ENCODE data around the gene GLI3. TPM values are rescaled to one million over a fixed set of nuclear protein-coding genes. Genes with fewer than 3 reads are reported as not detected.

Gene GLI3
- total RNA-seq, 1 donor from 2014 or later, result 27.7 TPM

DNA sequence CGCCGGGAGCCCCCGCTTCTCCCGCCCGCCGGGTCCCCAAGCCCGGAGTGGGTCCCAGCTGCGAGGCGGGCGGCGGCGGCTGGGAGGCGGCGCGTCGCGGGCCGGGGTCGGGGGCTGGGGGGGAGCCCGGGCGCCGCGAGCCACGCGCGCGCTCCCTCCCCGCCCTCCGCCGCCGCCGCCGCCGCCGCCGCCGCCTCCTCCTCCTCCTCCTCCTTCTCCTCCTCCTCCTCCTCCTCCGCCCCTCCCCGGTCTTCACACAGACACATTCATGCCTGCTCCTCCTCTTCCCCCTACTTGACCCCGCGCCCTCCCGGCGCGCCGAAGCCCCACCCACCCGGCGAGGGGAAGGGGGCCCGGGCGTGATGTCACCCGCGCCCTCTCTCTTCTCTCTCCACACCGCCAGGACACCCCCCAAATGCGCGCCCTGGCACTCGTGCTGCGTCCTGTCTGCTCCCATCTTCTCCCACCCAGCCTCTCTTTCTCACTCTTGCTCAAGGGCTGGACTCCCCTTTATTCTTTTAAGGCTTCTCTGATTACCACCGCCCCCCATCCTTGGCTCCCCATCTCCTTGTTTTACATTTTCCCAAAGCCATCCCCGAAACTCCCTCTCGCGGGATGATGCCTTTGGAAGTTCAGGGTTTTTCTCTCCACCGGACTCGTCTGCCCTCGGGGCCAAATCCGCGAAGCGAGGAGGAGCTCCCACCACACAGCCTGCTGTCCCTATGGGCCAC, 967 bp upstream of the GLI3 start:
- peaks cover 2% of the 10 kb centered on the region for H3K9me3 Mint-ChIP-seq (ENCODE audit: unreplicated experiment)
- H3K4me1 Mint-ChIP-seq (ENCODE audit: low read depth, unreplicated experiment), result peaks cover 32% of the 10 kb centered on the region
- H3K27me3 ChIP-seq (ENCODE audit: insufficient read depth, low read length), result peaks cover 9% of the 10 kb centered on the region
- H2AFZ ChIP-seq (ENCODE audit: low read depth, low read length), result peak overlapping the region; percentile 83
- H3K27me3 Mint-ChIP-seq (ENCODE audit: low read depth, unreplicated experiment), result peaks cover 5% of the 10 kb centered on the region
- no peaks in the 10 kb centered on the region for H3K9me3 ChIP-seq (ENCODE audit: insufficient read depth, low read depth, low read length)
- H3K36me3 ChIP-seq (ENCODE audit: insufficient read depth, low read length), result no peaks in the 10 kb centered on the region
- H3K4me2 ChIP-seq (ENCODE audit: low read length), result peak overlapping the region; percentile 95
- H3K4me3 ChIP-seq (ENCODE audit: insufficient read depth, low read depth, low read length), result peak overlapping the region; percentile 86
- peak overlapping the region; percentile 91 for H3K27ac Mint-ChIP-seq (ENCODE audit: unreplicated experiment)
- no peak for FAIRE-seq
- H3K36me3 Mint-ChIP-seq (ENCODE audit: low read depth, unreplicated experiment), result no peaks in the 10 kb centered on the region
- DNase-seq (ENCODE audit: low read depth), result peak; percentile 54
- peak overlapping the region; percentile 94 for H3K27ac ChIP-seq (ENCODE audit: low read depth, low read length)
- peaks cover 11% of the 10 kb centered on the region for H4K20me1 ChIP-seq (ENCODE audit: insufficient read depth, low read length)
- H3K9ac ChIP-seq (ENCODE audit: low read length), result peak overlapping the region; percentile 92
- H3K79me2 ChIP-seq (ENCODE audit: insufficient read depth, low read length), result peaks cover 37% of the 10 kb centered on the region
- peaks cover 24% of the 10 kb centered on the region for H3K4me1 ChIP-seq (ENCODE audit: insufficient read depth, low read length)
- peak overlapping the region; percentile 93 for H3K4me3 Mint-ChIP-seq (ENCODE audit: unreplicated experiment)
- TF ChIP-seq CTCF (IDR thresholded peaks at IDR 0.05; ENCODE audit: insufficient read depth, low read depth, low read length) (no peak), EZH2 (IDR thresholded peaks at IDR 0.05; ENCODE audit: insufficient read depth, low read length) (no peak)

DNA sequence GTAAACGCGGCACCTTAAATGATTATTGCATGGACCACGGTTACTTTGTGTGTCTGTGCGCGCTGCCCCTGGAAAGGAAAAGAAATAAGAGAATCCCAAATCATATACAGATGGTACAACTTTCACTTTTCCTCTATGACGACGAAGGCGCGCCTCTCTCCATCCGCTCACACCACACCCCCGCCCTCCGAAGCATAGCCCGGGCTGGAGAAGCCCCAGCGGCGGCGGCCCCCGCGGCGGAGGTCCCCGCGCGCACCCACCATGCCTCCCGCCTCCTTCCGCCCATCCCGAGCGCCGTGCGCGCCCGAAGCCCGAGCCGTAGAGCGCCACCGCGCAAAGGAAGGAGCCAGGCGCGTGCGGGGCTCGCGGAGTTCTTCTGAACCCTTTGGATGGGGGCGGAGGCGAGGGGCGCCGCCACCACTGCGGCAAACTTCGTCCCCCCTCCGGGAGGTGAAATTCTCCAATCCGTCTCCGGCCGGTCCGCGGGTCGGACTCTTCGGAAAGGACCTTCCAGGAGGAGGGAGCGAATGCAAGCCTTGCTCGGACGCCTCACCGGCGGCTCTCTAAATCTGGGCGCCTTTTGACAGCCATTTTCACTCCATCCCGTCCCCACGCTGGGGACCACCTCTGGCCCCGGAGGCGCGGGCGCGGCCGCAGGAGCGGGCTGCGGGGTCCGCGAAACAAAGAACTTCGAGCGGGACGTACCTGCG, 588 bp downstream of the GLI3 start:
- H3K9ac ChIP-seq (ENCODE audit: low read length), result peak overlapping the region; percentile 92
- peak overlapping the region; percentile 66 for H3K27ac ChIP-seq (ENCODE audit: low read depth, low read length)
- Mint-ChIP-seq H3K4me3 (ENCODE audit: unreplicated experiment) (peak overlapping the region; percentile 96), H3K36me3 (ENCODE audit: low read depth, unreplicated experiment) (no peaks in the 10 kb centered on the region), H3K9me3 (ENCODE audit: unreplicated experiment) (no peaks in the 10 kb centered on the region), H3K27me3 (ENCODE audit: low read depth, unreplicated experiment) (no peaks in the 10 kb centered on the region), H3K27ac (ENCODE audit: unreplicated experiment) (no peak overlapping the region), H3K4me1 (ENCODE audit: low read depth, unreplicated experiment) (peaks cover 44% of the 10 kb centered on the region)
- FAIRE-seq (no peak), DNase-seq (ENCODE audit: low read depth) (peak; percentile 54)
- H3K4me3 ChIP-seq (ENCODE audit: insufficient read depth, low read depth, low read length), result peak overlapping the region; percentile 86
- H2AFZ ChIP-seq (ENCODE audit: low read depth, low read length), result peak overlapping the region; percentile 71
- no peak for TF ChIP-seq EZH2 (IDR thresholded peaks at IDR 0.05; ENCODE audit: insufficient read depth, low read length)
- H4K20me1 ChIP-seq (ENCODE audit: insufficient read depth, low read length), result peaks cover 11% of the 10 kb centered on the region
- H3K4me2 ChIP-seq (ENCODE audit: low read length), result peak overlapping the region; percentile 95
- H3K79me2 ChIP-seq (ENCODE audit: insufficient read depth, low read length), result peaks cover 47% of the 10 kb centered on the region
- H3K36me3 ChIP-seq (ENCODE audit: insufficient read depth, low read length), result no peaks in the 10 kb centered on the region
- no peaks in the 10 kb centered on the region for H3K27me3 ChIP-seq (ENCODE audit: insufficient read depth, low read length)
- no peaks in the 10 kb centered on the region for H3K9me3 ChIP-seq (ENCODE audit: insufficient read depth, low read depth, low read length)
- H3K4me1 ChIP-seq (ENCODE audit: insufficient read depth, low read length), result peaks cover 34% of the 10 kb centered on the region

GRCh38 chr7:42235741-42236161, 1.3 kb downstream of the GLI3 start:
- no peak for FAIRE-seq

More at GRCh38 chr7:42235741-42236161, 1.3 kb downstream of the GLI3 start:
- H2AFZ ChIP-seq (ENCODE audit: low read depth, low read length), result peak overlapping the region; percentile 71
- peak overlapping the region; percentile 95 for H3K4me2 ChIP-seq (ENCODE audit: low read length)
- peak overlapping the region; percentile 86 for H3K4me3 ChIP-seq (ENCODE audit: insufficient read depth, low read depth, low read length)
- TF ChIP-seq CTCF (IDR thresholded peaks at IDR 0.05; ENCODE audit: insufficient read depth, low read depth, low read length) (no peak), EZH2 (IDR thresholded peaks at IDR 0.05; ENCODE audit: insufficient read depth, low read length) (no peak)
- no peaks in the 10 kb centered on the region for H3K27me3 ChIP-seq (ENCODE audit: insufficient read depth, low read length)
- H3K4me1 ChIP-seq (ENCODE audit: insufficient read depth, low read length), result peaks cover 34% of the 10 kb centered on the region
- Mint-ChIP-seq H3K36me3 (ENCODE audit: low read depth, unreplicated experiment) (no peaks in the 10 kb centered on the region), H3K4me1 (ENCODE audit: low read depth, unreplicated experiment) (peaks cover 49% of the 10 kb centered on the region), H3K27me3 (ENCODE audit: low read depth, unreplicated experiment) (no peaks in the 10 kb centered on the region), H3K27ac (ENCODE audit: unreplicated experiment) (peak overlapping the region; percentile 66), H3K4me3 (ENCODE audit: unreplicated experiment) (peak overlapping the region; percentile 96), H3K9me3 (ENCODE audit: unreplicated experiment) (no peaks in the 10 kb centered on the region)
- peak overlapping the region; percentile 66 for H3K27ac ChIP-seq (ENCODE audit: low read depth, low read length)
- peaks cover 11% of the 10 kb centered on the region for H4K20me1 ChIP-seq (ENCODE audit: insufficient read depth, low read length)
- H3K9me3 ChIP-seq (ENCODE audit: insufficient read depth, low read depth, low read length), result no peaks in the 10 kb centered on the region
- peaks cover 54% of the 10 kb centered on the region for H3K79me2 ChIP-seq (ENCODE audit: insufficient read depth, low read length)
- H3K36me3 ChIP-seq (ENCODE audit: insufficient read depth, low read length), result no peaks in the 10 kb centered on the region
- H3K9ac ChIP-seq (ENCODE audit: low read length), result peak overlapping the region; percentile 92
- no peak for DNase-seq (ENCODE audit: low read depth)
